ENCODE results near the gene HHIP.

The HHIP gene

GRCh38 chr4:144645631-144646522 lies at the start of gene HHIP:
HHIP (plus strand) TSS chr4:144646156; CDS start chr4:144646676, 520 bp downstream.
- no peak for DNase-seq (ENCODE audit: low read depth in 2 of 2)

- no peak for DNase-seq (ENCODE audit: low read depth in 2 of 2)
Measured at GRCh38 chr4:144597171-144597570, 48.8 kb upstream of the HHIP start.

GRCh38 chr4:144599621-144600020 lies 46.3 kb upstream of the HHIP start:
- no peak for DNase-seq (ENCODE audit: low read depth in 2 of 2)

GRCh38 chr4:144611850-144612249 lies 34.1 kb upstream of the HHIP start:
- DNase-seq (ENCODE audit: low read depth in 2 of 2) = no peak

- DNase-seq (ENCODE audit: low read depth in 2 of 2) = no peak
Measured at GRCh38 chr4:144614850-144615585, 30.9 kb upstream of the HHIP start.

- DNase-seq (ENCODE audit: low read depth in 2 of 2) = no peak
Measured at GRCh38 chr4:144621681-144622080, 24.3 kb upstream of the HHIP start.

- DNase-seq (ENCODE audit: low read depth in 2 of 2) = no peak
Measured at GRCh38 chr4:144627663-144628076, 18.3 kb upstream of the HHIP start.

- DNase-seq (ENCODE audit: low read depth in 2 of 2) = no peak
Measured at GRCh38 chr4:144633215-144633614, 12.7 kb upstream of the HHIP start.

- DNase-seq (ENCODE audit: low read depth in 2 of 2) = no peak
Measured at GRCh38 chr4:144634978-144635747, 10.8 kb upstream of the HHIP start.

- no peak for DNase-seq (ENCODE audit: low read depth in 2 of 2)
Measured at GRCh38 chr4:144644368-144645101, 1.4 kb upstream of the HHIP start.

- DNase-seq (ENCODE audit: low read depth in 2 of 2) = no peak
Measured at GRCh38 chr4:144645102-144645630, 790 bp upstream of the HHIP start.

GRCh38 chr4:144646523-144647094 lies 653 bp downstream of the HHIP start:
- no peak for DNase-seq (ENCODE audit: low read depth in 2 of 2)

- DNase-seq (ENCODE audit: low read depth in 2 of 2) = no peak
Measured at GRCh38 chr4:144647095-144647561, 1.2 kb downstream of the HHIP start.

GRCh38 chr4:144647590-144647989 lies 1.6 kb downstream of the HHIP start:
- no peak for DNase-seq (ENCODE audit: low read depth in 2 of 2)

GRCh38 chr4:144648042-144648441 lies 2.1 kb downstream of the HHIP start:
- DNase-seq (ENCODE audit: low read depth in 2 of 2) = no peak

- DNase-seq (ENCODE audit: low read depth in 2 of 2) = no peak
Measured at GRCh38 chr4:144649646-144650045, 3.7 kb downstream of the HHIP start.

GRCh38 chr4:144650311-144651005 lies 4.5 kb downstream of the HHIP start:
- DNase-seq (ENCODE audit: low read depth in 2 of 2) = no peak

GRCh38 chr4:144653781-144654545 lies 8.0 kb downstream of the HHIP start:
- DNase-seq (ENCODE audit: low read depth in 2 of 2) = no peak

- no peak for DNase-seq (ENCODE audit: low read depth in 2 of 2)
Measured at GRCh38 chr4:144655491-144655890, 9.5 kb downstream of the HHIP start.

Measured in activated CD8-positive, alpha-beta memory T cell treated with anti-CD3 and anti-CD28 coated beads for 4 hours (primary cell).